ENCODE measurements around the gene KRTAP20-3. TPM values are rescaled to one million over a fixed set of nuclear protein-coding genes. Genes with fewer than 3 reads are reported as not detected.

KRTAP20-3 gene
- total and polyA plus RNA-seq, 9 donors = not detected

- intact Hi-C loops (cut with DNase I) = no loop called here
Measured at GRCh38 chr21:30613836-30614235, 28.8 kb upstream of the KRTAP20-3 start, which contains the start of gene KRTAP6-1. Gene KRTAP6-1 (minus strand): TSS chr21:30613930. CDS start chr21:30613904, 26 bp downstream.

DNA sequence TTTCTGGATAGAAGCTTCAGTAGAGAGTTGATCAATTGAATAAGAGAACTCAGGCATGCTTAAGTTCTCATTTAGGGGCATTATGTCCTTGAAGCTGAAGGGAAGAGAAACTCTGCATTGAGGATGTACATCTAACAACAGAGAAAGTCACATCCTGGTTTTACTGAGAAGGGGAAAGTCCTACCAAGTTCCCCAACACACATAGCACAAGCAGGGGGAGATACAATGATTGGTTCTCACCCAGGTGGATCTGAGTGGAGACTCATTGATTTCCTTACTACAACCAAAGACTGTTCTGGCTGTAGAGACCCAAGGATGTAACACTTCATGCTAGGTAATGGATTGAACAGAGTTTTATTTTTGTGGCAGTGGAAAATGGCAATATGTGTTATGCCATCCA is 27.5 kb upstream of the KRTAP20-3 start:
- Histone ChIP-seq H3K27me3 (no peaks in the 10 kb centered on the region), H3K4me3 (no peak overlapping the region), H3K27ac (no peak overlapping the region), H3K4me1 (ENCODE audit: insufficient read depth) (no peaks in the 10 kb centered on the region), H3K36me3 (no peaks in the 10 kb centered on the region), H3K9me3 (no peaks in the 10 kb centered on the region)
- intact Hi-C loops (cut with DNase I) = no loop called here
- DNase-seq = no peak
- TF ChIP-seq, protein P1, sequence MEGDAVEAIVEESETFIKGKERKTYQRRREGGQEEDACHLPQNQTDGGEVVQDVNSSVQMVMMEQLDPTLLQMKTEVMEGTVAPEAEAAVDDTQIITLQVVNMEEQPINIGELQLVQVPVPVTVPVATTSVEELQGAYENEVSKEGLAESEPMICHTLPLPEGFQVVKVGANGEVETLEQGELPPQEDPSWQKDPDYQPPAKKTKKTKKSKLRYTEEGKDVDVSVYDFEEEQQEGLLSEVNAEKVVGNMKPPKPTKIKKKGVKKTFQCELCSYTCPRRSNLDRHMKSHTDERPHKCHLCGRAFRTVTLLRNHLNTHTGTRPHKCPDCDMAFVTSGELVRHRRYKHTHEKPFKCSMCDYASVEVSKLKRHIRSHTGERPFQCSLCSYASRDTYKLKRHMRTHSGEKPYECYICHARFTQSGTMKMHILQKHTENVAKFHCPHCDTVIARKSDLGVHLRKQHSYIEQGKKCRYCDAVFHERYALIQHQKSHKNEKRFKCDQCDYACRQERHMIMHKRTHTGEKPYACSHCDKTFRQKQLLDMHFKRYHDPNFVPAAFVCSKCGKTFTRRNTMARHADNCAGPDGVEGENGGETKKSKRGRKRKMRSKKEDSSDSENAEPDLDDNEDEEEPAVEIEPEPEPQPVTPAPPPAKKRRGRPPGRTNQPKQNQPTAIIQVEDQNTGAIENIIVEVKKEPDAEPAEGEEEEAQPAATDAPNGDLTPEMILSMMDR (IDR thresholded peaks at IDR 0.05) = no peak
- TF ChIP-seq EP300 (IDR thresholded peaks at IDR 0.05) (no peak), POLR2A (IDR thresholded peaks at IDR 0.05) (no peak)

More at GRCh38 chr21:30613836-30614235, 28.8 kb upstream of the KRTAP20-3 start, which contains the start of gene KRTAP6-1:
- Histone ChIP-seq H3K36me3 (no peaks in the 10 kb centered on the region), H3K9me3 (no peaks in the 10 kb centered on the region), H3K4me1 (ENCODE audit: insufficient read depth) (no peaks in the 10 kb centered on the region), H3K27ac (no peak within 1 kb of the TSS), H3K4me3 (no peak within 1 kb of the TSS), H3K27me3 (no peaks in the 10 kb centered on the region)
- TF ChIP-seq POLR2A (IDR thresholded peaks at IDR 0.05) (no peak), EP300 (IDR thresholded peaks at IDR 0.05) (no peak)
- TF ChIP-seq, protein P1 (IDR thresholded peaks at IDR 0.05) = no peak
- DNase-seq = no peak
- 67 to 76% (median 72%) methylated on average over 2 of the region's 2 CpGs for WGBS, 3 donors

DNA sequence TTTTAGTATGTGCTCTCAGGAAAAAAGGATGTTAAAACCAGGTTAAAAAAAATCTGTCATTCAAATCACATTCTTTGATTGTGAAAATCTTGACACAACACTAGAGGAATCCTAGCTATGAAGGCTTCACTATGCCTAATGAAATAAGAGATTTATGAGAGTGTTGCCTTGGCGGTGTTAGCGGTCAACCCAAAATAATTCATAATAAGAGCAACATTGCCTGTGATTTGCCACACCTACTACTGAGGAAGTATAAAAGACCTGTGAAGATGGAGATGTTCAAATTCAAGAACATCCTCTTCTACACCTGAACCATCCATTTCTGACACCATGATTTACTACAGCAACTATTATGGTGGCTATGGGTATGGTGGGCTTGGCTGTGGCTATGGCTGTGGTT is 26.5 kb upstream of the KRTAP20-3 start, which contains the start of gene KRTAP20-1:
Gene KRTAP20-1, plus strand, starts transcription at position 301 of the 400 bp plus-strand sequence. Its CDS starts 30 bp downstream, at position 331.
- DNase-seq = no peak
- intact Hi-C loops (cut with DNase I) = no loop called here
- Histone ChIP-seq H3K4me1 (ENCODE audit: insufficient read depth) (no peaks in the 10 kb centered on the region), H3K36me3 (no peaks in the 10 kb centered on the region), H3K27ac (no peak within 1 kb of the TSS), H3K27me3 (no peaks in the 10 kb centered on the region), H3K9me3 (no peaks in the 10 kb centered on the region), H3K4me3 (no peak within 1 kb of the TSS)
- no peak for TF ChIP-seq EP300 (IDR thresholded peaks at IDR 0.05)
- TF ChIP-seq POLR2A (IDR thresholded peaks at IDR 0.05) = no peak
- TF ChIP-seq, protein P1 (IDR thresholded peaks at IDR 0.05) = no peak
- 80 to 89% (median 86%) methylated on average over 2 of the region's 2 CpGs for WGBS, 3 donors

- no peaks in the 10 kb centered on the region for H3K36me3 ChIP-seq
- TF ChIP-seq EP300 (IDR thresholded peaks at IDR 0.05) (no peak), POLR2A (IDR thresholded peaks at IDR 0.05) (no peak)
- TF ChIP-seq, protein P1 (IDR thresholded peaks at IDR 0.05) = no peak
- H3K9me3 ChIP-seq = no peaks in the 10 kb centered on the region
- no peak overlapping the region for H3K4me3 ChIP-seq
- no peaks in the 10 kb centered on the region for H3K27me3 ChIP-seq
- intact Hi-C loops (cut with DNase I) = no loop called here
- H3K27ac ChIP-seq = no peak overlapping the region
- no peaks in the 10 kb centered on the region for H3K4me1 ChIP-seq (ENCODE audit: insufficient read depth)
- no peak for DNase-seq
Measured at GRCh38 chr21:30620080-30620479, 22.6 kb upstream of the KRTAP20-3 start.

Data from ovary (tissue), 9 donors.